ENCODE measurements around the gene AP4M1.

Gene AP4M1

DNA sequence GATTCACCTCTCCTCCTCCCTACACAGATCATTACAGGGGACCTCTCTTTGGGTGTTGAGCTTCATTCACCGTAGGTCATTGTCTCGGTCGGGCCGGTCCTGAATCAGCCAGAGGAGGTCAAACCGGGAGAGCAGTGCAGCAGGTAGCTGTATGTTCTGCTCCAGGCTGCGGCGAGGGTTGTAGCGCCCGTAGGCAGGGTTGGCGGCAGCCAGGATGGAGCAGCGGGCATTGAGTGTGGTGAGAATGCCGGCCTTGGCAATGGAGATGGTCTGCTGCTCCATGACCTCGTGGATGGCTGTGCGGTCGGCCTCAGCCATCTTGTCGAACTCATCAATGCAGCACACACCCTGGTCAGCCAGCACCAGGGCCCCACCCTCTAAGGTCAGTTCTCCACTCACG lies 5.7 kb upstream of the AP4M1 start:
- H3K4me3 ChIP-seq (ENCODE audit: control insufficient read depth, low read depth, low read length): no peak overlapping the region
- TF ChIP-seq CTCF (conservative IDR thresholded peaks at IDR 0.05; ENCODE audit: control insufficient read depth, insufficient read depth, low read depth, low read length): no peak
- no peak for DNase-seq (ENCODE audit: low read depth)

GRCh38 chr7:100098913-100099312 lies 2.5 kb upstream of the AP4M1 start:
- DNase-seq (ENCODE audit: low read depth): no peak
- H3K4me3 ChIP-seq (ENCODE audit: control insufficient read depth, low read depth, low read length): no peak overlapping the region
- TF ChIP-seq CTCF (conservative IDR thresholded peaks at IDR 0.05; ENCODE audit: control insufficient read depth, insufficient read depth, low read depth, low read length): no peak

DNA sequence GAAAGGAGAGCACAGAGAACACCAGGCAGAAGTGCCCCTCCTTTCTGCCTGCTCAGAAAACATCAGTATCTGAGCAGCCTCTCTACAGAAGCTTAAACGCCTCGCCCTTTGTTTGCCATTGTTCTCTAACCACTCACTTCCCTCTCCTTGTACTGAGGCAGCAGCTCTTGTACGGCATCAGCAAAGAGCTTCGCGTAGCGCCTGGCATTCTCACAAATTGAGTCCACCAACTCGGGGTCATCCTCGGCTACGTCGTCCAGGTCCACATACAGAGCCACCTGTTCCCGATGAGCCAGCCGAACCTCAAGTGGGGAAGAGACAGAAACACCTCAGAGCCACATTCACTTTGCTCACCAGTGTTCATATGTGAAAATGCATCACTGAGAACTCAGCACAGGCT lies 2.0 kb upstream of the AP4M1 start:
- H3K4me3 ChIP-seq (ENCODE audit: control insufficient read depth, low read depth, low read length): peak overlapping the region; percentile 84
- DNase-seq (ENCODE audit: low read depth): no peak
- TF ChIP-seq CTCF (conservative IDR thresholded peaks at IDR 0.05; ENCODE audit: control insufficient read depth, insufficient read depth, low read depth, low read length): no peak

- peak; percentile 95 for DNase-seq (ENCODE audit: low read depth)
- peak overlapping the region; percentile 84 for H3K4me3 ChIP-seq (ENCODE audit: control insufficient read depth, low read depth, low read length)
- TF ChIP-seq CTCF (conservative IDR thresholded peaks at IDR 0.05; ENCODE audit: control insufficient read depth, insufficient read depth, low read depth, low read length): no peak
Observed at GRCh38 chr7:100100420-100101015, 925 bp upstream of the AP4M1 start.

GRCh38 chr7:100102950-100103840 lies 1.8 kb downstream of the AP4M1 start:
- TF ChIP-seq CTCF (conservative IDR thresholded peaks at IDR 0.05; ENCODE audit: control insufficient read depth, insufficient read depth, low read depth, low read length): no peak
- DNase-seq (ENCODE audit: low read depth): peak; percentile 97
- no peak overlapping the region for H3K4me3 ChIP-seq (ENCODE audit: control insufficient read depth, low read depth, low read length)

- TF ChIP-seq CTCF (conservative IDR thresholded peaks at IDR 0.05; ENCODE audit: control insufficient read depth, insufficient read depth, low read depth, low read length): no peak
- no peak overlapping the region for H3K4me3 ChIP-seq (ENCODE audit: control insufficient read depth, low read depth, low read length)
- DNase-seq (ENCODE audit: low read depth): no peak
Observed at GRCh38 chr7:100105534-100105933, 4.1 kb downstream of the AP4M1 start.
